MG63 (cell line): ENCODE data around the gene DHRS12. TPM values are rescaled to one million over a fixed set of nuclear protein-coding genes. Genes with fewer than 3 reads are reported as not detected.

ENCODE experiments used
- DNase-seq: peaks from one replicate; pipeline ENCODE4 v3.0.0-alpha.2; 2020
- H3K27me3 ChIP-seq: fragments of 250-450 bp; sonication (Bioruptor Pico); 2 replicates; pipeline ENCODE4 v1.5.1; 2020; ENCODE audit warnings: mild to moderate bottlenecking, moderate library complexity
- H3K36me3 ChIP-seq: fragments of 250-450 bp; sonication (Bioruptor Pico); 2 replicates; pipeline ENCODE4 v1.5.1; 2020; ENCODE audit warnings: mild to moderate bottlenecking, moderate library complexity
- H3K4me3 ChIP-seq: fragments of 250-450 bp; sonication (Bioruptor Pico); 2 replicates; pipeline ENCODE4 v1.5.1; 2020; ENCODE audit warnings: mild to moderate bottlenecking, moderate library complexity
- H3K9me3 ChIP-seq: fragments of 250-450 bp; sonication (Bioruptor Pico); 2 replicates; pipeline ENCODE4 v1.5.1; 2020; ENCODE audit warnings: mild to moderate bottlenecking, moderate library complexity
- total RNA-seq: library from RNA; depleted of rRNA; stranded (reverse); fragments of >200 nt; shearing (Covaris generic); gene quantifications from 2 replicates; pipeline ENCODE4 v1.2.3, GENCODE V29; 2014; ENCODE audit warnings: low replicate concordance

DHRS12 gene
- total RNA-seq, 1 experiment from 2014 or later = 5.1 TPM

- Histone ChIP-seq H3K36me3 (peaks cover 13% of the 10 kb centered on the region), H3K4me3 (no peak overlapping the region), H3K9me3 (no peaks in the 10 kb centered on the region), H3K27me3 (no peaks in the 10 kb centered on the region)
- no peak for DNase-seq
These were observed 42.2 kb downstream of the DHRS12 start for GRCh38 chr13:51761643-51762350.

- H3K27me3 ChIP-seq = no peaks in the 10 kb centered on the region
- no peaks in the 10 kb centered on the region for H3K9me3 ChIP-seq
- no peak for DNase-seq
- no peak overlapping the region for H3K4me3 ChIP-seq
- H3K36me3 ChIP-seq = peaks cover 6% of the 10 kb centered on the region
These were observed 43.4 kb downstream of the DHRS12 start for GRCh38 chr13:51760592-51760991.

GRCh38 chr13:51759240-51759639, 44.7 kb downstream of the DHRS12 start:
- H3K27me3 ChIP-seq = no peaks in the 10 kb centered on the region
- DNase-seq = no peak
- peaks cover 6% of the 10 kb centered on the region for H3K36me3 ChIP-seq

GRCh38 chr13:51758691-51759090, 45.3 kb downstream of the DHRS12 start:
- Histone ChIP-seq H3K4me3 (no peak overlapping the region), H3K27me3 (no peaks in the 10 kb centered on the region), H3K9me3 (no peaks in the 10 kb centered on the region), H3K36me3 (peaks cover 6% of the 10 kb centered on the region)
- DNase-seq = no peak

More at GRCh38 chr13:51759240-51759639, 44.7 kb downstream of the DHRS12 start:
- Histone ChIP-seq H3K4me3 (no peak overlapping the region), H3K9me3 (no peaks in the 10 kb centered on the region)

DNA sequence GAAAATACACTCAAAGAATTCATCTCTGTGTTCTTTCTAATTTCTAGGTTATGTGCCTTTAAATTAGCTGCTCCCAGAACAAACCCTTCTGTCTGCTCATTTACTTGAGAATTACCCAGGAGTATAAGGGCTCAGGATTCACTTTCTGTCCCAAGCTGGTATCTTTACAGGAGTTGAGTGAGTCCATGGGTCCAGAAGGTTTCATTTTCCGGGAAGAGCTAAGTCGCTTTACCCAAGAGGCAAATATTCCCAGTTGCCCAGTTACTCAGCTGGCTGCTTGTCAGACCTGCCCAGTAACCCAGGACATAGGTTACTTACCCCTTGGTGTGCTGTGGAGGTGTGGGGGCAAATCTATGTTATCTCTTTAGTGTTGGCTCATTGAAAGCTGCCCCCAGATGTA, 47.3 kb downstream of the DHRS12 start:
- H3K36me3 ChIP-seq = peaks cover 6% of the 10 kb centered on the region

GRCh38 chr13:51747438-51748434, 56.2 kb downstream of the DHRS12 start:
- DNase-seq = no peak
- Histone ChIP-seq H3K36me3 (peaks cover 10% of the 10 kb centered on the region), H3K4me3 (no peak overlapping the region), H3K9me3 (0 out of 2 replicates have a peak, but pooled peaks cover 5% of the 10 kb centered on the region), H3K27me3 (no peaks in the 10 kb centered on the region)

More for the DNA sequence above, 47.3 kb downstream of the DHRS12 start:
- no peak for DNase-seq
- no peaks in the 10 kb centered on the region for H3K27me3 ChIP-seq
- H3K4me3 ChIP-seq = no peak overlapping the region
- H3K9me3 ChIP-seq = no peaks in the 10 kb centered on the region

GRCh38 chr13:51746802-51747201, 57.2 kb downstream of the DHRS12 start:
- peaks cover 10% of the 10 kb centered on the region for H3K36me3 ChIP-seq
- no peak for DNase-seq
- no peak overlapping the region for H3K4me3 ChIP-seq
- 0 out of 2 replicates have a peak, but pooled peaks cover 5% of the 10 kb centered on the region for H3K9me3 ChIP-seq
- H3K27me3 ChIP-seq = no peaks in the 10 kb centered on the region

- Histone ChIP-seq H3K9me3 (0 out of 2 replicates have a peak, but pooled peaks cover 5% of the 10 kb centered on the region), H3K4me3 (no peak overlapping the region), H3K36me3 (peaks cover 10% of the 10 kb centered on the region), H3K27me3 (no peaks in the 10 kb centered on the region)
- no peak for DNase-seq
These were observed 58.7 kb downstream of the DHRS12 start for GRCh38 chr13:51745243-51745642.

DNA sequence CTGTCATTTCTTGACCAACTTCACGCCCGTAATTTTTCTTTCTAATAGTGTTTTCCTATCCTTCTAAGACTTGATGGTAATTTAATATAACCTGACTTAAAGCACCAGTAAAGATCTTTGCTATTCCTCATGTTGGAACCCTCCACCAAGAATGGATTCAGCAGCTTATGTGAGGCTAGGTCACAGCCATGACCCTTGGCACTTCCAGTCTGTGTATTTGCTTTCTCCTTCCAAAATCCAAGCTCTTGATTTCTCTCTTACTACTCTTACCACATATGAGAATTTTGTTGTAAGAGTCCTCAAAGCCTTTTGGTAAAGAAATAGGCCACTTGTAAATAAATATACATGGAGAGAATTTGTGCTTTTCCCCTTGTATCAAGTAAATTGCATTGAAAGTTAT, 61.4 kb downstream of the DHRS12 start:
- H3K4me3 ChIP-seq = no peak overlapping the region
- H3K9me3 ChIP-seq = no peaks in the 10 kb centered on the region
- no peak for DNase-seq
- no peaks in the 10 kb centered on the region for H3K27me3 ChIP-seq
- peaks cover 8% of the 10 kb centered on the region for H3K36me3 ChIP-seq

DNA sequence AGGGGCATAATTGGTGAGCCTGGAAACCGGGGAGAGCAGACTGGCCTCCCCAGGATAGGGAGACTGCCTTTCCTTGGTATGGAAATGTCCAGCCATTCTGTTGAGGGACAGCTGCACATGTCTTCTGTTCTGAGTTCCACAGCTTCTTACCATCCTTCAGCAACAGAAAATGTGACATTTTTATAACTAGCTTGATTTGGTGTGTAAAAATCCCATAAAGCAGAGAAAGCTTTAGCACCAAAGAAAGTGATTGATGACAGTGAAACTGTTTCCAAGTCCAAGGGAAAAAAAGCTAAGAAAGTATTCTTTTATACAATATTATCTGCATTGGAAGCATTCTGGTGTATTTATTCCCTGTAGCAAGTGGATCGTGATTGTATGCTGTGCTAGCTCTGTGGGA, 61.9 kb downstream of the DHRS12 start:
- no peak for DNase-seq
- Histone ChIP-seq H3K27me3 (no peaks in the 10 kb centered on the region), H3K9me3 (no peaks in the 10 kb centered on the region), H3K4me3 (no peak overlapping the region), H3K36me3 (peaks cover 8% of the 10 kb centered on the region)

DNA sequence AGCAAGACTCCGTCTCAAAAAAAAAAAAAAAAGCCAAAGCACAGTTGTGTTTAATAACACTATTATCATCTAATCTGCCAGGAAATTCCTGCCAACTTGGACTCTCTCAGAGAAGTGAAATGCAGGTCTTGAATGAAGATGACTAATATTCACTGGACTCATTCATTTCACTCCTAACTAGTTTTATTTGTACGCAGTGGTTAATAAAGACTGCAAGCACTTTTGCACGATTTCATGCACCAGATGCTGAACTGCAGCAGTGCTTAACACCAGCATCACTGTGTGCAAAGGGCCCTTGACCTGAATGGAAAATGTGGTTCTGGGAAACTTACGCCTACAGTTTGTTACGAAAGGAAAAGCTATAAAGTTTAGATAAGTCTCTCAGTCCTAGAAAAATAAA, 63.3 kb downstream of the DHRS12 start:
- Histone ChIP-seq H3K4me3 (no peak overlapping the region), H3K27me3 (no peaks in the 10 kb centered on the region), H3K9me3 (no peaks in the 10 kb centered on the region), H3K36me3 (peaks cover 12% of the 10 kb centered on the region)
- DNase-seq = no peak

DNA sequence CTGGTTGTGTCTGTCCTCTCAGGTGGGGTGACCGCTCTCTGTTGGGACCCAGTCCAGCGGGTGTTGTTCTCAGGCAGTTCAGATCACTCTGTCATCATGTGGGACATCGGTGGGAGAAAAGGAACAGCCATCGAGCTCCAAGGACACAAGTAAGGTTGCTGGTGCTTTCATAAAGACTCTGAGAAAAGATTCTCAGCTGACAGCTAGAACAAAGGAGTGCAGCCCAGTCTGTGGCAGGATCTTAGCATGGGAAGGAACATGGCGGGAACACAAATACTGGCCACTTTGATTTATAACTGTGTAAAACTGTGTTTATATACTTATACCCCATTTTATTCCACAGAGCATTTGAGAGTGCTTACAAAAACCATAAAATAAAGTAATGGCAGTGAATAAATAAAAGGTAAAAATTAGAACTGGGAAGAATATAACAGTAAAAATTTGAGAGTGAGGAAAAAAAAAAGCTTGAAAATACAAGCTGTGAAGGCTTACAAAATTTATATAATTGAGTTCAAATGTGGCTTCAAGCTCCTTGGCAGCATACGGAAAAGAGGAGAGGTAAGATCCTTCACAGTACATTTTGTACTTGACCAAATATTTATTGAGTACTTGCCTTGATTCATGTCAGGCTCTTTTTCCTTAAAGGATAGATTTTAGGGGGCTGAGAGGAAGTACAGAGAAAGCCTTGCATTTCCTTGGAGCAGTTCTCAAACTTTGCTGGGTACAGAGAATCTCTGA, 64.8 kb downstream of the DHRS12 start:
- Histone ChIP-seq H3K4me3 (no peak overlapping the region), H3K27me3 (no peaks in the 10 kb centered on the region), H3K9me3 (no peaks in the 10 kb centered on the region), H3K36me3 (peaks cover 12% of the 10 kb centered on the region)
- DNase-seq = no peak

DNA sequence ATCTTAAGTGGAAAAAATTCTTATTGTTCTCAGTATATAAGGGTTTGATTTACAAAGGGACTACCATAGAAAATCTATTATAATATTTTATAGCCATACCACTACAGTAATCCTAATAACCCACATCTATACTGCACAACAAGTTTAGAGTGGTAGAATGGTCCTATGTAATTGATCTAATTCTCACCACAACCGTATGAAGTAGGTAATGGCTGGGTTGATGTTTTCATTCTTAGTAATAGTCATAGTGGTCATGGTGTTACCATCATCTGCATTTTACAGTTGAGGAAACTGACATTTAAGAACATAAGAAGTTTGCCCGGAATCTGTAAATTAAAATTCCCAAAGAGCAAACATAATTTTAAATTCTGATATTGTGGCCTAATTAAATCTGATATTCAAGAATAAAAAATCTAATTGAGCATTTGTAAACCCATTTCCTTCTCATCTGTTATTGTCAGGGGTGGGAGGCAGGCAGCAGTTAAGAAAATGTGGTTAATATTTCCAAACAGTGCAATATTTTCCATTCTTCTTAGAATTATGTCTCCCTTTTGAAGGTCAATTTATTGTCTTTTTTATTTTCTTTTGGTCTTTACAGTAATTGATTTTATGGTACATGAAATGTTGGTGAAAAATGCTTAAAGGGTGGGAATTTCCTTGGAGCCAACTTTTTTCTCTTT, 65.6 kb downstream of the DHRS12 start:
- H3K9me3 ChIP-seq = no peaks in the 10 kb centered on the region
- H3K27me3 ChIP-seq = no peaks in the 10 kb centered on the region
- peaks cover 12% of the 10 kb centered on the region for H3K36me3 ChIP-seq
- DNase-seq = no peak
- no peak overlapping the region for H3K4me3 ChIP-seq

GRCh38 chr13:51737609-51738008, 66.4 kb downstream of the DHRS12 start:
- no peak overlapping the region for H3K4me3 ChIP-seq
- no peak for DNase-seq
- no peaks in the 10 kb centered on the region for H3K9me3 ChIP-seq
- no peaks in the 10 kb centered on the region for H3K27me3 ChIP-seq
- H3K36me3 ChIP-seq = peaks cover 12% of the 10 kb centered on the region

DNA sequence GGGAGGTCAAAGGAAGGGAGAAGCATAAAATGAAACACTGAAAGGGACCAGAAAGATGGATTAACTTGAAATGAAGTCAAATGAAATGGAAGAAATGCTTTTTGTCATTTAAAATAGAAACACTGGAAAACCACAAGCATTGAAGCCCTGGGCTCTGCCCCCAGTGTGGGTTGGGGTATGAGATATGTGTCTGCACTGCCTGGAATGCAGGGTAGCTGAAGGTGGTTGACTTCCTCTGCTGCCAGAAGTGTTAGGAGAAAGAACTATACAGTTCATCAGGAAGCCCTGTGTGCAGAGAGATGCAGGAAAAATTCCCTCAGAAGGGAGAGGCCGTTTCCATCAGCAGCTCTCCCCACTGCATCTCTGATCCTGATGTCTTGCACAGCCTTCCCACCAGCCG, 69.2 kb downstream of the DHRS12 start:
- Histone ChIP-seq H3K4me3 (no peak overlapping the region), H3K27me3 (no peaks in the 10 kb centered on the region), H3K36me3 (peaks cover 8% of the 10 kb centered on the region), H3K9me3 (no peaks in the 10 kb centered on the region)
- no peak for DNase-seq
